Epithelial cell of proximal tubule (primary cell): ENCODE measurements around the gene BEAN1. TPM values are rescaled to one million over a fixed set of nuclear protein-coding genes. Genes with fewer than 3 reads are reported as not detected.
"Not testable (repeated sequence)": the region's sequence is repeated elsewhere in the genome, so short reads cannot be mapped to it uniquely, and the experiment has no call there.

ENCODE experiments used
- DNase-seq: peaks from one replicate; pipeline ENCODE4 v3.0.0-alpha.2; 2011; ENCODE audit warnings: low read depth
- H3K4me3 ChIP-seq: 2 replicates; pipeline ENCODE4 v1.5.1; 2011; ENCODE audit warnings: low read depth, mild to moderate bottlenecking, low read length
- CTCF ChIP-seq: conservative IDR thresholded peaks from 2 replicates; pipeline ENCODE4 v1.5.1; 2012; ENCODE audit warnings: low read depth, mild to moderate bottlenecking, low read length
- total RNA-seq: library from RNA; depleted of rRNA; stranded (reverse); fragments of >200 nt; gene quantifications from 2 replicates; pipeline ENCODE4 v1.2.3, GENCODE V29; 2015

Gene BEAN1
- total RNA-seq, 1 donor from 2014 or later, result 7.0 TPM

- DNase-seq, result no peak
- TF ChIP-seq CTCF, result no peak
- no peak overlapping the region for H3K4me3 ChIP-seq
These were observed 14.7 kb downstream of the BEAN1 start for GRCh38 chr16:66441586-66442375.

- DNase-seq, result no peak
- H3K4me3 ChIP-seq, result no peak overlapping the region
- no peak for TF ChIP-seq CTCF
These were observed 15.6 kb downstream of the BEAN1 start for GRCh38 chr16:66442502-66443268.

GRCh38 chr16:66443269-66443652 is 16.2 kb downstream of the BEAN1 start:
- no peak for DNase-seq

GRCh38 chr16:66444049-66444481 is 17.0 kb downstream of the BEAN1 start:
- no peak for DNase-seq
- no peak overlapping the region for H3K4me3 ChIP-seq
- TF ChIP-seq CTCF, result no peak

More at GRCh38 chr16:66443269-66443652, 16.2 kb downstream of the BEAN1 start:
- H3K4me3 ChIP-seq, result no peak overlapping the region
- no peak for TF ChIP-seq CTCF

- H3K4me3 ChIP-seq, result no peak overlapping the region
- no peak for TF ChIP-seq CTCF
- no peak for DNase-seq
These were observed 19.6 kb downstream of the BEAN1 start for GRCh38 chr16:66446737-66447136.

- DNase-seq, result no peak
- no peak for TF ChIP-seq CTCF
- no peak overlapping the region for H3K4me3 ChIP-seq
These were observed 20.4 kb downstream of the BEAN1 start for GRCh38 chr16:66447491-66447890.

- TF ChIP-seq CTCF, result no peak
- no peak overlapping the region for H3K4me3 ChIP-seq
- no peak for DNase-seq
These were observed 24.5 kb downstream of the BEAN1 start for GRCh38 chr16:66451548-66451947.

- DNase-seq, H3K4me3 ChIP-seq: not testable (repeated sequence)
These were observed 26.1 kb downstream of the BEAN1 start for GRCh38 chr16:66453230-66453629.
